Glutamatergic neuron (in vitro differentiated cells): ENCODE data around the gene PROX1. TPM values are rescaled to one million over a fixed set of nuclear protein-coding genes. Genes with fewer than 3 reads are reported as not detected.

Experiments used
- DNase-seq: peaks from one replicate; pipeline ENCODE4 v3.0.0; 2022
- H3K27ac Mint-ChIP-seq: one replicate; pipeline ENCODE4 v1.8.0; 2020; ENCODE audit warnings: mild to moderate bottlenecking, mixed read lengths, inconsistent platforms; ENCODE audit not compliant: unreplicated experiment
- H3K27me3 Mint-ChIP-seq: one replicate; pipeline ENCODE4 v1.8.0; 2020; ENCODE audit warnings: mild to moderate bottlenecking, moderate library complexity, mixed read lengths, inconsistent platforms; ENCODE audit not compliant: unreplicated experiment
- H3K36me3 Mint-ChIP-seq: one replicate; pipeline ENCODE4 v1.8.0; 2020; ENCODE audit warnings: mild to moderate bottlenecking, mixed read lengths, inconsistent platforms; ENCODE audit not compliant: unreplicated experiment
- H3K4me1 Mint-ChIP-seq: one replicate; pipeline ENCODE4 v1.8.0; 2020; ENCODE audit warnings: mild to moderate bottlenecking, low read depth, mixed read lengths, inconsistent platforms; ENCODE audit not compliant: unreplicated experiment
- H3K4me3 Mint-ChIP-seq: one replicate; pipeline ENCODE4 v1.8.0; 2020; ENCODE audit warnings: mild to moderate bottlenecking, mixed read lengths, inconsistent platforms; ENCODE audit not compliant: unreplicated experiment
- H3K9me3 Mint-ChIP-seq: one replicate; pipeline ENCODE4 v1.8.0; 2020; ENCODE audit warnings: mild to moderate bottlenecking, moderate library complexity, mixed read lengths, inconsistent platforms; ENCODE audit not compliant: unreplicated experiment
- CTCF ChIP-seq: fragments of 200-600 bp; sonication (generic); IDR thresholded peaks from one replicate; pipeline ENCODE4 v1.5.0; 2021; ENCODE audit not compliant: partially characterized antibody, unreplicated experiment
- total RNA-seq: library from RNA; stranded (reverse); fragmentation: NEBNext Ultra II Directional; extraction: Animal tissue kit (Norgen Biotek cat#: 25700); gene quantifications from one replicate; pipeline ENCODE4 v1.2.1, GENCODE V29; 2021; ENCODE audit not compliant: unreplicated experiment

The PROX1 gene
- total RNA-seq, 1 donor from 2014 or later, result 68.4 TPM

- Mint-ChIP-seq H3K4me3 (no peak overlapping the region), H3K27me3 (peaks cover 5% of the 10 kb centered on the region), H3K9me3 (peaks cover 5% of the 10 kb centered on the region), H3K27ac (no peak overlapping the region), H3K4me1 (peaks cover 60% of the 10 kb centered on the region), H3K36me3 (peaks cover 20% of the 10 kb centered on the region)
- no peak for TF ChIP-seq CTCF
- no peak for DNase-seq
Observed at GRCh38 chr1:213994888-213995287, 7.1 kb downstream of the PROX1 start.

- Mint-ChIP-seq H3K36me3 (peaks cover 20% of the 10 kb centered on the region), H3K27ac (no peak overlapping the region), H3K4me1 (peaks cover 59% of the 10 kb centered on the region), H3K4me3 (no peak overlapping the region), H3K9me3 (peaks cover 5% of the 10 kb centered on the region), H3K27me3 (peaks cover 2% of the 10 kb centered on the region)
- TF ChIP-seq CTCF, result no peak
- no peak for DNase-seq
Observed at GRCh38 chr1:213995603-213996002, 7.8 kb downstream of the PROX1 start.

- no peak for TF ChIP-seq CTCF
- H3K27me3 Mint-ChIP-seq, result peaks cover 2% of the 10 kb centered on the region
Observed at GRCh38 chr1:213996320-213997037, 8.7 kb downstream of the PROX1 start.

GRCh38 chr1:213997038-213997771 lies 9.4 kb downstream of the PROX1 start:
- no peak for DNase-seq
- peaks cover 63% of the 10 kb centered on the region for H3K4me1 Mint-ChIP-seq

More at GRCh38 chr1:213996320-213997037, 8.7 kb downstream of the PROX1 start:
- H3K4me1 Mint-ChIP-seq, result peaks cover 59% of the 10 kb centered on the region
- no peak for DNase-seq
- peaks cover 5% of the 10 kb centered on the region for H3K9me3 Mint-ChIP-seq
- H3K36me3 Mint-ChIP-seq, result peaks cover 20% of the 10 kb centered on the region
- H3K27ac Mint-ChIP-seq, result peak overlapping the region; percentile 19
- no peak overlapping the region for H3K4me3 Mint-ChIP-seq

More at GRCh38 chr1:213997038-213997771, 9.4 kb downstream of the PROX1 start:
- Mint-ChIP-seq H3K27me3 (peaks cover 2% of the 10 kb centered on the region), H3K4me3 (no peak overlapping the region), H3K9me3 (peaks cover 5% of the 10 kb centered on the region), H3K27ac (peak overlapping the region; percentile 19), H3K36me3 (peaks cover 20% of the 10 kb centered on the region)
- TF ChIP-seq CTCF, result no peak
